HG03571 (cell line): ENCODE data around the gene ATP5F1D.

ENCODE experiments used
- ATAC-seq: cut with Tn5 transposase; IDR thresholded peaks from one replicate; pipeline ENCODE4 v1.9.1; 2021; ENCODE audit not compliant: unreplicated experiment

Gene ATP5F1D

DNA sequence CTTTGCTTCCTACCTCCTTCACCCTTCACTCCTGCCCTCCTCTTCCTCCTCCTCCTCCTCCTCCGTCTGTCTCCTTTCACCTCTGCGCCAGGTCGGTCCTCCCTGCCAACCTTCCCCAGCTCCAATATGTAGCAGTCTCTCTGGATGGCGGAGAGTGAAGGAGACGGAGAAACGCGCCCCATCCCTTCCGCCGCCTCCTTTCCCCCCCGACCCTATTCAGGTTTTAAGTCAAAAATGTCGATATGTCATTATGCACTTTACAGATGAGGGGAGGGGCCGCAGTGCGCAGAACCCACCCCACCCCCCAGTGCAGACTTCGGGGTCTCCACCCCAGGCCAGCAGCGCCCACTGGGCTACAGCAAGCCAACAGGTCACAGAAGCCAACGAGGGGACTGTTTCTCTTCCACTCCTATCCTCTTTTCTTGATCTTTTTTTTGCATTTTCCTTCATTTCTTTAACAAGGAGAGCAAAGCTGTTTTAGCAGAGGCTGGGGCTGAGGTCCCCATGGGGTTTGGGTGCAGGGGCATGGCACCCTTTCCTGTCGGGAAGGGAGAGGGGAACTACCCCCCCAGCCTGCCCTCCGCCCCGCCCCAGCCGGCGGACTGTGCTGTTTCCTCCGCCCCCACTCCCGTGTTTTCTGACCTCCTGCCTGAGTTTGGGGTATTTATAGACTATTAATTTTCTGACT, 16.1 kb downstream of the ATP5F1D start:
- no peak for ATAC-seq

DNA sequence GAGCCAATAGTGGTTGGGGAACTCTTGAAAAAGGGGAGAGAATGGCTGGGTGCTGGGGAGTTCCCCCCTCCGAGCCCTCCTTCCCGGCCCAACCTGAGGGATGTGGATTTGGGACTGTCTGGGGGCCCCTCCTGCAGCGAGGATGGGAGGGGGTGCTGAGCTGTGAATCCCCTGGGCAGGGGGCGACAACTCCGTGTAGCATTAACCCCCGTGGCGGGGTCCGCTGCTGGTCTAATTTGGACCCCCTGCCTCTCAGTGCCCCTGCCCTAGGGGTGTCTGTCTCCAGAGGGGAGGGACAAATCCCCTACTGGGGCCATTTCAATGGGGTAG, 16.6 kb downstream of the ATP5F1D start:
- ATAC-seq, result no peak

- ATAC-seq, result no peak
These were observed 17.2 kb downstream of the ATP5F1D start for GRCh38 chr19:1258707-1259205.

DNA sequence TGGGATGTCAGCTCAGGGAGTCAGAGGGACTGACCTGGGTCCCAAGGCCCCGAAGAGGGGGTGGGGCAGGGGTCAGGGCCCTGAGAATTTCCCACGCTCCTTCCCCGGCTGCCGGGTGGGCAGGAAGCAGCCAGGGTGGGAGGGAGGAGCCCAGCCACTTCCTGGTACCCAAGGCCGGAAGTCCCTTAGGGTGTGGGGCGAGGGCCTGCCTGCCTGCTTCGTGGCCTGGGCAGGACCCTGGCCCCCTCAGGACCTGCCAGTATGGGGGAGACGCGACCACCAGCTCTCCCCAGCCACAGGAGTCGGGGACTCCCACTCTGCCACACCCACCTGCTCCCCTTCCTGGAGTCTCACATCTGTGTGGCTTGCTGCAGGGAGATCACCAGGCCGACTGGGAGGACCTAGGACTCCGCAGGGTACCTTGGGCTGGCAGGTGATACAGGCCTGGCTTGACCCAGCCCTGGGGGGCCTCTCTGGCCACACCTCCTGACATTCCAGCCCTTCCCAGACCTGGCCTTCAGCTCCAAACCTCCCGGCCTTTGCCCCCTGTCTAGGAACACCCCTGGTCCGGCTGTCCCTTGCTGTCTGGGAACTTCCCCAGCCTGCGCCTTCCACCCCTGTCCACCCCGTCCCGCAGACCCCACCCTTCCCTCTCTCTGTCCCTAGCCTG, 17.8 kb downstream of the ATP5F1D start:
- ATAC-seq, result peak; percentile 25

GRCh38 chr19:1259876-1260748, 18.6 kb downstream of the ATP5F1D start:
- no peak for ATAC-seq

GRCh38 chr19:1260749-1261537, 19.4 kb downstream of the ATP5F1D start:
- ATAC-seq, result no peak

GRCh38 chr19:1261538-1261797, 19.9 kb downstream of the ATP5F1D start:
- no peak for ATAC-seq

DNA sequence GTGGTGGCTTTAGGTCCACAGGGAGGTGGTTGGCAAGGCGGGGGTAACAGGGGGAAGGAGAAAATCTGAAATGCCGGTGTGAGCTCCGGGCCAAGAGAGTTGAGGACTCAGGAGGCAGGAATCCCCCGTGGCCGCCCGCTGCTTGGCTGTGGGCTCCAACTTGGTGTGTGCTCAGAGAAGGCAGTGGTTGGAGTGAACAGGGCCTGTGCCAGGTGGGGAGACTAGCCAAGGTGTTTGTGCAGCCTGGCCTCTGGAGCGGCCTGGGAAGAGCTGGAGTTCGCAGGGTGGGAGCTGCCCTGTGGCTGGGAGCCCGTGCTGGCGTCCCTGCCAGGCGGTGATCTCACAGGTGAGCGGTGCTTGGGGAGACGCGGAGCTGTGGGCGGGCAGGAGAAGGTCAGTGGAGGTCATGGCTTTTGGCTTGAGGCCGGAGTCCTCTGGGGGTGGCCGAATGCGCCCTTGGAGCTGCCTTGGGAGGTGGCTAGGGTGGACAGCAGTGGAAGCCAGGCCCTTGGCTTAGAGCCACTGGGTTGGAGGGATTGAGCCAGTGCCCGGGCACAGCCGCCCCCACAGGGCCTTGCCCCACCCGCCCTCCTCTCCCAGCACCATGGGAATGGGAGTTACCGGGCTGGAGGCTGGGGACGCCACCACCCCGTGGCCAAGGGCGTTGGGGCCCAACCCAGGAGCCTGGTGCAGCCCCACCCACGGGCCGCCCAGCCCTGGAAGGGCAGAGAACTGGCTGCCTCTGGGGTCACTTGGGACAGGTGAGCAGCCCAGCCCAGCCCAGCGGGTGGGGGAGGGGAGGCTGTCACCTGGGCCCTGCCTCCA, 20.5 kb downstream of the ATP5F1D start:
- no peak for ATAC-seq

DNA sequence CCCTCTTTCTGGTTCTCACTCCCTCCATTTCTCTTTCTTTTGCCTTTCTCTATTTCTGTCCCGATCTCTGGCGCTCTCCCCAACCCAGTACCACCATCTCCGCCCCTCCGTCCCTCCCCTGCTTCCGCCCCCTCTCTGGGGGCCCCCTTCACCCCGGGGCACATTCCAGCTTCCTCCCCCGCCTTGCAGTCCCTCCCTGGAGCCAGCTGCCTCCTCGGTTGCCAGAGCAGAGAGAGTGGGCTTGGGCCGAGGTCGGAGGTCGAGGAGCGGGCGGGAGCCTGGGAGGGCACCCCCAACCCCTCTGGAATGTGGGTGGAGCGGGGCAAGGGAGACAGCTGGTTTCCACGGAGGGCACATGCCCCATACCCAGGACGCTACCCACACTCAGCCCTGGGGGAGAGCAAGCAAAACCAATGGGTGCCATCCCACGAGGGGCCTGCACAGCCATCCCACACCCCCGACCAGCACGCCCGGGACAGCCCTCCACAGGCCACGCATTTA, 21.1 kb downstream of the ATP5F1D start:
- ATAC-seq, result no peak

DNA sequence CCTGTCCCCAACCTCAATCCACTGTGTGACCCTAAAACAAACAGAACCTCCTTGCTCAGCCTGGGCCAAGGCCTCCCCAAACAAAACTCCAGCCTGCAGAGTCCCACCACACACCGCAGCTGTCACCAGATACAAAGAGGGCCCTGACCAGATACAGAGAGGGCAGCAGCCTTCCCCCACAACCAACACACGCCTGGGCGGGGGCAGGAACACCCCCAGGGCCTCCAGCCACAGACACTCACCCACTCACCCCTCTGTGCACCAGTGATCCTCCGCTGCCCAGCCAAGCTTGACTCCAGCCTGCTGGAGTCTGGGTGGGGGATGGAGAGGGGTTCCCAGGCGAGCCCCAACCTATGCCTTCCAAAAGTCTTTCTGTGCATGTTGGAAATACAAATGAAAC, 21.6 kb downstream of the ATP5F1D start:
- no peak for ATAC-seq

DNA sequence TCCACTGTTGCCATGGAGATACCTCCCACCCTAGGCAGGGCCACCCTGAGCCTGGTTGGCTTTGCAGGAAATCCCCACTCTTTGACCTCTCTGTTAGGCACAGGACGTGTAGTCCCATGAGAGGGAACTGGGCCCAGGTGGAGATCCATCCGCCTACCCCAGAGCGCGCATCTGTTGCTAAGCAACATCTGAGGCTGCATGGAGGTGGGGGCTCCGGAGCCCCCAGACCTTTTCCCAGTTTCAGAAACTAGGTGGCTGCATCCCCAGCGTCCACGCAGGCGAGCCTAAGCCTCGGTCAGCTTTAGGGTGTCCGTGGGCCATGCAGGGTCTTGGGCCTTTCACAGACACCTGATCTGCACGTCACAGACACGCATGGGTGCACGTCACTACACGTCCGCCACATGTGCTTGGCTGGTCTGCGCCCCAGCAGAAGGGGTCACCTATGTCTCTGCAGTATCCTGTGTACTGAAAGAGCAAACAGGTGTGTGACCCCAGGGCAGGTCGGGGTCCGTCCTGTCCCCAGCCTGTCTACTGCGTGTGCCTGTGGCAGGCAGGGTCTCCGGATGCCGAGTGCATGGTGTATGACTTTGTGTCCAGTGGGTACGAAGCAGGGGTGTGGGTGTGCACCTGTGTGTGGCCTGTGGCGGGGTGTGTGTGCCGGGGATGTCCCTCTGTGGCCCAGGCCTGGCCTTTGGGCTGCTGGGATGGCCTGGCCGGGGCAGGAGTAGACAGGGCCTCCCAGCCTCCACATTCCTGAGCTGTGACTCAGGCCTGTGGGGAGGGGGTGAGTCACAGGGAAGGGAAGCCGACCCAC, 23.5 kb downstream of the ATP5F1D start:
- ATAC-seq, result no peak

DNA sequence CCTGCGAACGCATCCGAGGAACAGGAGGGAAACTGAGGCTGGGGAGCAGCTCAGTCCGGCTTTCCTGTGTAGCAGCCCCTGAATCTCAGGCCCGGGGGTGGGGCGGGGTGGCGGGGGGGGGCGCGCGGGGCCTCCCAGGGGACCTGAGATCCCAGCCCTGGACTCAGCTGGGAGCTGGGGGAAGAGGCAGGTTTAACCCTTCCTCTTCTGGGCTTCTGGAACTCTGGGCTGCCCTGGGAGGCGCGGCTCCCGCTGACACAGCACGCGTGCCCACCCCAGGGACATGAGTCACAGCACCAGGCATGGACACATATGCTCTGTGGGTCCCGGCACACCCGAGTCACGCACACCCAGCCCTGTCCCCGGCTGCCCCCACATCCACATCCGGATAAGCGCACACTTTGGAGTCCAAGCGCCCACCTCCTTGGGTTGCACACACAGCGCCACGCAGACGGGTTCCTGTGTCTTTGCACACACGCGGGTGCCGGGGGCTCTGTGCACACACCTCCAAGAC, 24.1 kb downstream of the ATP5F1D start:
- ATAC-seq, result no peak

DNA sequence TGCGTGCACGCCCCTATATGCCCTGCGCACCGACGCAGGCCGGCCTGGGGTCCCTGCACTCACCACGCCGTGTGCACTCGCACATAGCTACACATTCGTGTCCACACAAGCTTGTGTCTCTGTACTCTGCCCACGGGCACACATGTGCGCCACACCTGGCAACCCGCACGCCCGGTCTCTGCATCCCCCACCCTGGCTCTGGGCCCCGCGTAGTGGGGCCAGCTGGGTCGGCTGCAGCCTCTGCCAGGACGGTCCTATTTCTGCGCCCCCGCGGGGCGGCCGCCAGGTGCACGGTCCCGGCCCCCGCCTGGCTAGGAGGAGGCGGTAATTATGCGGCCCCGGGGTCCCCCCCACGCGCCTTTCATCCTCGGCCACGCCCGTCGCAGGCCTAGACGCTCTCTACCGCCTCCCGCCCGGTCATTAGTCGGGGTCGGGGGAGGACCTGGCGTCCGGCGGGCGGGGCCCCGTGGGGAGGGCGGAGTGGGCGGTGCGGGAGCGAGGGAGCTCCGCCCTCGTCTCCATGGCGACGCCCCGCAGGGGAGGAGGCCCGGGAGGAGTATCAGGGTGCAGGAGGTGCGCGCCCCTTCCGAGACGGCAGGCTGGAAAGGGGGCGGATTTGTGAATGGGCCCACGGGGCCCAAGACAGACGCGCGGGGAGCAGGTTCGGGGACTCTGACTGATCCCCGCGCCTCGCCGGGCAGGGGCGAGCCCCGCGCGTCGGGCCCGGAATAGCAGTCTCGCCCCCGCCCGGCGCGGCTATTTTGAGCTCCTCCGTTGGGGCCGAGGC, 24.8 kb downstream of the ATP5F1D start:
- ATAC-seq, result no peak

- ATAC-seq, result no peak
These were observed 25.4 kb downstream of the ATP5F1D start for GRCh38 chr19:1266916-1267476.

- no peak for ATAC-seq
These were observed 26.1 kb downstream of the ATP5F1D start for GRCh38 chr19:1267477-1268225.

- no peak for ATAC-seq
These were observed 26.9 kb downstream of the ATP5F1D start for GRCh38 chr19:1268226-1269064.
